MM.1S (cell line): ENCODE data around the gene B4GALT3.
A peak's percentile ranks its signal among the peaks of the same experiment; 100 is the strongest.

ENCODE experiments used
- DNase-seq: peaks from one replicate; pipeline ENCODE4 v3.0.0-alpha.2; 2015
- H2AFZ ChIP-seq: fragments of 300-600 bp; sonication (generic); 2 replicates; pipeline ENCODE4 v1.6.0; 2016; ENCODE audit warnings: antibody characterized with exemption, low read length
- H3F3A ChIP-seq: fragments of 300-600 bp; sonication (generic); 2 replicates; pipeline ENCODE4 v1.6.1; 2016; ENCODE audit warnings: mild to moderate bottlenecking, antibody characterized with exemption, low read length, moderate library complexity, mixed read lengths; ENCODE audit not compliant: insufficient read depth
- H3K27ac ChIP-seq: fragments of 300-600 bp; sonication (generic); 2 replicates; pipeline ENCODE4 v1.5.1; 2016; ENCODE audit warnings: mild to moderate bottlenecking, low read length
- H3K27me3 ChIP-seq: fragments of 300-600 bp; sonication (generic); replicated peaks from 2 replicates; pipeline ENCODE4 v1.6.0; 2016; ENCODE audit warnings: low read length; ENCODE audit not compliant: insufficient read depth
- H3K36me3 ChIP-seq: fragments of 300-600 bp; sonication (generic); replicated peaks from 2 replicates; pipeline ENCODE4 v1.6.1; 2016; ENCODE audit warnings: mild to moderate bottlenecking, low read length, mixed read lengths; ENCODE audit not compliant: insufficient read depth
- H3K4me1 ChIP-seq: fragments of 300-600 bp; sonication (generic); 2 replicates; pipeline ENCODE4 v1.6.1; 2016; ENCODE audit warnings: low read length, mixed read lengths
- H3K4me2 ChIP-seq: fragments of 300-600 bp; sonication (generic); 2 replicates; pipeline ENCODE4 v1.6.0; 2016; ENCODE audit warnings: low read depth, low read length
- H3K4me3 ChIP-seq: fragments of 300-600 bp; sonication (generic); 2 replicates; pipeline ENCODE4 v1.5.1; 2016; ENCODE audit warnings: low read length, mixed read lengths
- H3K79me2 ChIP-seq: fragments of 300-600 bp; sonication (generic); 2 replicates; pipeline ENCODE4 v1.6.1; 2016; ENCODE audit warnings: mixed run types, low read length, mixed read lengths
- H3K9ac ChIP-seq: fragments of 300-600 bp; sonication (generic); 2 replicates; pipeline ENCODE4 v1.6.1; 2016; ENCODE audit warnings: low read length, mixed read lengths
- H3K9me2 ChIP-seq: fragments of 300-600 bp; sonication (generic); replicated peaks from 2 replicates; pipeline ENCODE4 v1.6.1; 2016; ENCODE audit warnings: mild to moderate bottlenecking, low read length, mixed read lengths; ENCODE audit not compliant: insufficient read depth
- H3K9me3 ChIP-seq: fragments of 300-600 bp; sonication (generic); replicated peaks from 2 replicates; pipeline ENCODE4 v1.6.1; 2016; ENCODE audit warnings: mild to moderate bottlenecking, low read length, mixed read lengths; ENCODE audit not compliant: insufficient read depth
- H4K20me1 ChIP-seq: fragments of 300-600 bp; sonication (generic); 2 replicates; pipeline ENCODE4 v1.6.1; 2016; ENCODE audit warnings: mild to moderate bottlenecking, low read length, moderate library complexity, mixed read lengths; ENCODE audit not compliant: insufficient read depth
- CTCF ChIP-seq: fragments of 300-600 bp; sonication (generic); IDR thresholded peaks from 2 replicates; pipeline ENCODE4 v1.5.1; 2016; ENCODE audit warnings: antibody characterized with exemption, low read length, mixed read lengths
- EZH2 ChIP-seq: fragments of 300-600 bp; sonication (generic); optimal IDR thresholded peaks from 2 replicates; pipeline ENCODE3; 2017; ENCODE audit warnings: low read depth, mild to moderate bottlenecking, antibody characterized with exemption, low read length, mixed read lengths
- EZH2phosphoT487 ChIP-seq: fragments of 300-600 bp; sonication (generic); IDR thresholded peaks from 2 replicates; pipeline ENCODE4 v1.6.1; 2018; ENCODE audit warnings: antibody characterized with exemption, low read length

The B4GALT3 gene

GRCh38 chr1:161145832-161146231, 31.5 kb downstream of the B4GALT3 start:
- no peak overlapping the region for H3K4me3 ChIP-seq
- no peaks in the 10 kb centered on the region for H3K9me2 ChIP-seq
- H4K20me1 ChIP-seq: no peaks in the 10 kb centered on the region

GRCh38 chr1:161140755-161141400, 36.4 kb downstream of the B4GALT3 start:
- TF ChIP-seq CTCF: no peak
- no peak for TF ChIP-seq EZH2
- no peak for TF ChIP-seq EZH2phosphoT487
- peaks cover 11% of the 10 kb centered on the region; the same call in 1 of the 2 replicates for H3F3A ChIP-seq

More at GRCh38 chr1:161145832-161146231, 31.5 kb downstream of the B4GALT3 start:
- TF ChIP-seq EZH2phosphoT487 (no peak), CTCF (no peak), EZH2 (no peak)
- H3K9ac ChIP-seq: no peak overlapping the region
- no peaks in the 10 kb centered on the region for H3K79me2 ChIP-seq
- DNase-seq: no peak
- no peaks in the 10 kb centered on the region for H3K4me1 ChIP-seq
- H3K27me3 ChIP-seq: no peaks in the 10 kb centered on the region
- H3F3A ChIP-seq: peaks cover 2% of the 10 kb centered on the region; the same call in 1 of the 2 replicates
- no peak overlapping the region for H3K27ac ChIP-seq
- H3K36me3 ChIP-seq: no peaks in the 10 kb centered on the region
- no peak overlapping the region for H2AFZ ChIP-seq
- H3K4me2 ChIP-seq: no peak overlapping the region
- no peaks in the 10 kb centered on the region for H3K9me3 ChIP-seq

GRCh38 chr1:161139766-161140165, 37.5 kb downstream of the B4GALT3 start:
- no peaks in the 10 kb centered on the region for H3K36me3 ChIP-seq
- no peak overlapping the region for H3K9ac ChIP-seq
- peak; percentile 66 for DNase-seq

More at GRCh38 chr1:161140755-161141400, 36.4 kb downstream of the B4GALT3 start:
- H4K20me1 ChIP-seq: no peaks in the 10 kb centered on the region
- H3K79me2 ChIP-seq: 0 out of 2 replicates have a peak, but pooled peaks cover 7% of the 10 kb centered on the region
- H3K4me3 ChIP-seq: no peak overlapping the region
- H3K9me2 ChIP-seq: no peaks in the 10 kb centered on the region
- no peaks in the 10 kb centered on the region for H3K27me3 ChIP-seq
- H2AFZ ChIP-seq: no peak overlapping the region
- H3K4me1 ChIP-seq: no peaks in the 10 kb centered on the region
- no peak overlapping the region for H3K4me2 ChIP-seq
- H3K27ac ChIP-seq: no peak overlapping the region
- no peak for DNase-seq
- no peak overlapping the region for H3K9ac ChIP-seq
- H3K36me3 ChIP-seq: no peaks in the 10 kb centered on the region
- H3K9me3 ChIP-seq: no peaks in the 10 kb centered on the region

More at GRCh38 chr1:161139766-161140165, 37.5 kb downstream of the B4GALT3 start:
- no peaks in the 10 kb centered on the region for H3K27me3 ChIP-seq
- peaks cover 15% of the 10 kb centered on the region for H3K79me2 ChIP-seq
- peaks cover 11% of the 10 kb centered on the region; the same call in 1 of the 2 replicates for H3F3A ChIP-seq
- no peak overlapping the region for H3K27ac ChIP-seq
- no peaks in the 10 kb centered on the region for H4K20me1 ChIP-seq
- H3K4me3 ChIP-seq: no peak overlapping the region
- no peaks in the 10 kb centered on the region for H3K9me3 ChIP-seq
- no peak for TF ChIP-seq EZH2phosphoT487
- TF ChIP-seq CTCF: peak; percentile 56
- H2AFZ ChIP-seq: no peak overlapping the region
- H3K9me2 ChIP-seq: no peaks in the 10 kb centered on the region
- no peak overlapping the region for H3K4me2 ChIP-seq
- no peaks in the 10 kb centered on the region for H3K4me1 ChIP-seq
